Stimulated activated naive CD4-positive, alpha-beta T cell treated with Interleukin-2 at 50 U/mL for 16 hours (primary cell): ENCODE results near the gene SCUBE3.

ENCODE experiments used
- DNase-seq: peaks from one replicate; lab custom pipeline; 2025; lab: John Stamatoyannopoulos, UW

The SCUBE3 gene

DNA sequence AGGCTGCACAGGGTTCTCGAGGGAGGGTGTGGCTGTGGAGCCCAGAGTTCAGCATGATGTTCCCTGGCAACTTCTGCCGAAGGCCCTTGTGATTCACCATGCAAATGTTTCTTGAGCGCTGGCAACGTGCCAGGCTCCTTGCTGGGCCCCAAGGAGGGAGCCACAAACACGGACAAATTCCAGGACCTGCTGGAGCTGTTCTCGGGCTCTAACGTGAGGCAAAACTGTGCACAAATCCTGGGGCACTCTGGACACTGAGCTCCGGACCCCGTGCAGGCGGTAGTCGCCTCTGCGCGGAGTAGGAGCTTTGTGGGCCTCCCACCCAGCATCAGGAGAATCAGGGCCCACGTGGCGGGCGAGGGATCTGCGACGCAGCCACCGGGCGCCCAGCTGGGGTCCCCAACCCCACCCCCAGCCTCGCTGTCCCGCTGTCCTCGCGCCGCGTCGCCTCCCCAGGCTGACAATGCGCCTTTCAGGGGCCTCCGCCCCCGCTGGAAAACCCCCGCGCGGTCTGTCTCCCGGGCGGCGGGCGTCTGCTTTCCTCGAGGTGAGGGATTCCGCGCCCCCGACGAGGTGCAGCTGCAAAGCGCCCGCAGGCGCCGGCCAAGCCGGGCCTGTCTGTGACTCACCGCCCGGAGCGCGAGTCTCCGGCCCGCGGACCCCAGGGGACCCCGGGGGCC is 31.7 kb upstream of the SCUBE3 start:
- no peak for DNase-seq

DNA sequence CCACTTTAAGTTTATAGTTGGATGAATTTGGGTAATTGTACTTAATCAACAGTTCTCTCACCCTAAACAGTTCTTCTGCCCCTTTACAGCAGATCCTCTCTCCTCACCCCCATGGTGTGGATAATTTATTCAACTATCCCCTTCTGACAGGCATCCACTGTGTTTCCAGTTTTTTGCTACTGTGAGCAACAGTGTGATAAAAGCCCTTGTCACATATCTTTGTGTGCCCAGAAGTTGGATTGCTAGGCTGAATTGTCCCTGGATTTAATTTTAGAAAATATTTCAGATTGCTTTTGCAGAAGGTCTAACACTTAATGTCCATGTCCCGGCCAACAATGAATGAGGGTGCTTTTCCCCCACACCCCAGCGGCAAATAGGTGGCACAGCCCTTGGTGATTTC is 30.5 kb upstream of the SCUBE3 start:
- no peak for DNase-seq

DNA sequence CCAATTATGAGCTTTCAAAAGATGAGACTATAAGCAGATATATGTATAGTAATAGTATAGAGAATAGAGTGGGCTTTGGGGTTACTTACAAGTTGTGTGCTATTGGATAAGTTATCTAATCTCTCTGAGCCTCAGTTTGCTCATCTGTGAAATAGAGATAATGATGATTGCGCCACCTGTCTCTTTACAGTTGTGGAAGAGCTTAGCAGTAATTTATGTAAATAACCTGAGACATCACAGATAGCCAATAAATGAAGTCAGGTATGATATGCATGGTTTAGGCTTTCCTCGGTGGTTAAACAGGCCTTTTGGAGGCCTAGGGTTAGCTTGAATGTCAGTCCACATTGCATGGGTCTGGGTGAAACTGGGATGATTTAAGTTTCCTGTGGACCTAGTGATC is 29.8 kb upstream of the SCUBE3 start:
- DNase-seq, result no peak

DNA sequence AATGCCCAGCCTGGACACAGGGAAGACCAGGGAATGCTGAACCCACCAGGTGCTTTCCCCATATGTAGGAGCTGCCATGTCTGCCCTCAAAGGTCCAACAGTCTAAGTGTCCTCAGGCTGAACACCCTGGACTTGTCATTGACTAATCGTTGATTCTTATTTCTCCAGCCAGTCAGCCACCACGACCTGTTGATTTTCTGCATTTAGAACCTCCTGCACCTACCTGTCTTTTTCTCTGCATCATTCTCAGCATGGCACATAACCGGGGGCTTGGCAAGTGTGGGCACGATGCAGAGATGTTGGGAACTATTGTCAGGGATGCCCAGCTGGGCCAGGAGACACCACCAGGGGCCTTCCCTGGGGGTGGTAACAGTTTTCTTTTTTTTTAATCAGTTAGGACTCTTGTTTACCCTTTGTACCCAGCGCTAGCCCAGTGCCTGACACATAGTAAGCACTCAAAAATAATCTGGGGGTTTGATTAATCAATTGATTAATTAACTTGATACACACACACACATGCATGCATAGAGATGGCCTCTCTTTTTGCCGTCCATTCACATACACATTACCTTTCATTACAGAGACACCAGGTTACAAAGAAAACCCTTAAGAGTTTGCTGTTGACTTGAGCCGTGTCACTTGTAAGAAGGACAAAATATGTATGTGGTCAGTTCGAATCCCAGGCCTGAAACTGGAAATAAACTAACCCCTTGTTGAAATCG is 29.0 kb upstream of the SCUBE3 start:
- DNase-seq, result no peak

DNA sequence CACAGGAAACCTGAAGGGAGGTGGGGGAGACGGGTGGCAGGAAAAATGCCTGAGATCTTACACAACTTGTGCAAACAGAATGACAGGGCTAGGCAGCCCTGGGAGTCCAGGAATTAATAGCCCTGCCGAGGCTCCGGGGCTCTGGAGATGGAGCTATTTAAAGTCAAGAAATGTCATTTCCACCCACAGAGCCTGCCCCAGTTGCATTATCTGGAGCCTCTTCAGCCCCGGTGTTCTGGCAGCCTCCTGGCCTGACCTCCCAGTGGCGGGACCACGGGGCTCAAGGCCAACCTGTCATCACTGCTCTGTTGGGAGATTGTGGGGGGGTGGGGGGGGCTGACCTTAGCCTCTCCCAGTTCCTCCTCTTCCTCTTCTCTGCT is 28.5 kb upstream of the SCUBE3 start:
- no peak for DNase-seq

DNA sequence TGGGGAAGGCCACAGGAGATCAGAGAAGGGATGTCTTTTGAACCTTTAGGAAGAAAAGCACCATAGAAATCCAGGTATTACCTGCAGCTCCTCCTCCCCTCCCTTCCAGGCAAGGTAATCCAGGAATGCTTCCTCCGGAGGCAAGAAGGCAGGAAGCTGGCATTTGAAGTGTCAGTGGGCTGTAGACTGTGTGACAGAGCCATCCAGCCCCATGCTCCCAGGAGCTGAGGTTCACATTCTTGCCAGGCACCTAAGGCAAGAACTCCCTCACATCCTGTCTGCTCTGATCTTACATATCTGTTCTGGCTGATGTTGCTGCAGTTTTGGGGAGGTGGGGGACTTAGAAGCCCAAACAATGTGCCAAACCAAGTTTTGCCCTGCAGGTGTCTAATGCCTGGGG is 27.8 kb upstream of the SCUBE3 start:
- DNase-seq, result no peak

DNA sequence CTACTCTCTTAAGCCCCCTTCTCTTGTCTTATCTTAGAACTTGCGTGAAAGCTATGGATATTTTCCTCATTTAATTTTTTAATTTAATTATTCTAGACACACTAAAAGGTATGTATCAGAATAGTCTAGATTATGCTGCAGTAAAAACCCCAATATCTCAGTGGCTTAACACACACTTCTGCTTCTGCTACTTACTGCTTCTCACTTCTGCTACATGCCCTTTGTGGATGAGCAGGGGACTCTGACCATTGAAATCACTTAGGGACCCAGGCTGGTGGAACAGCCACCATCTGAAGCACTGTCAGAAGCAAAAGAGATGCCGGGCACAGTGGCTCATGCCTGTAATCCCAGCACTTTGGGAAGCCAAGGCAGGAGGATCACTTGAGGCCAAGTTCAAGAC is 27.2 kb upstream of the SCUBE3 start:
- no peak for DNase-seq

DNA sequence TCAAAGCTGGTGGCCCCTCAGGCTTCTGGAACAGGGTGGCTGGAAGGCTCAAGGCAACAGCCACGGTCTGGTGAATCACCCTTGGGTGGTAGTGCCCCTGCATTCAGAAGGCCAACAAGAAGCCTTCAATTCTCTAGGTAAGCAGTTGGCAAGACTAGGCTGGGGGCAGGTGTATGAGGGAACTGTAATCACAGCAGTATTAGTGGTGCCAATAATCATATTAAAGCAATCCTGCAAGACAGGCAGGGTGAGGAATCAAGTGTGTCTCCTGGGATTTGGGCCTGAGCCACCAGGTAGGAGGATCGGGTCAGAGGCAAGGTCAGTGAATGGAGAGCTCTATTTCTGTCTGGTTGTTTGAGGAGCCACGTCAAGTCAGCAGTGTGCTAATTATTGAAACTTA is 24.9 kb upstream of the SCUBE3 start:
- no peak for DNase-seq

DNA sequence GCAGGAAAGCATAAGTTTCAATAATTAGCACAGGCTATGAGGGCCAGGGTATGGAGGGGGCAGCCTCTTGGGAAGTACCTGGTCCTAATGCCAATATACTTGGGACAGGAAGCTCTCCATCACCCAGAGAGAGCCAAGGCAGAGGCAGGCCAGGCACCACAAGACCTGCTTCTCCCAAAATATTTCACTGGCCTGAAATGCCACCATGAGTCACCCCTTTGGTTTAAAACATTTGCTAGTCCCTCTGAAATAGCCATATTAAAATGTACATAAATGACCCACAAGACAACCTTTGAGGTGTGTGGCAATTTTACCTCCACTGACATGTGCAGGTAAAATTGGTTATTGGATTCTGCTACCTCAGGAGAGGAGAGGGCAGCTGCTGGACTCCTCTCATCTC is 23.4 kb upstream of the SCUBE3 start:
- DNase-seq, result no peak

DNA sequence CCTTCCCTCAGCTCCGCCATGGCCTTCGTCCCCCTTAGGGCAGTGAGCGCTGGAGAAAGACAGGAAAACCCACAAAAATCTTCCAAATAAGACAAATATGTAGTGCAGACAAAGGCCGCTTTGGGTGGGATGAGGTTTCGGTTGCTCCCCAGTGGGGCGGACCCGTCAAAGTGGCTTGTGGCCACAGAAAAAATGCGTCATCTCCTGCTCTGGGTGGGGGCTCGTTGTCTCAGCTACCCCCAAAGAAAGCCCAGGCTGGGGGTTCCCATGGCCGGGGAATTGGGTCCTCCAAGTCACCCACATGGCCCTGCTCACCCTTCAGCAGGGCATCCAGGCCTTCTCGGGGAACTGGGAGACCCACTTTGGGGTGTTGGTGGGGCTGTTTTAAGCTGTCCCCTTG is 21.9 kb upstream of the SCUBE3 start:
- no peak for DNase-seq

DNA sequence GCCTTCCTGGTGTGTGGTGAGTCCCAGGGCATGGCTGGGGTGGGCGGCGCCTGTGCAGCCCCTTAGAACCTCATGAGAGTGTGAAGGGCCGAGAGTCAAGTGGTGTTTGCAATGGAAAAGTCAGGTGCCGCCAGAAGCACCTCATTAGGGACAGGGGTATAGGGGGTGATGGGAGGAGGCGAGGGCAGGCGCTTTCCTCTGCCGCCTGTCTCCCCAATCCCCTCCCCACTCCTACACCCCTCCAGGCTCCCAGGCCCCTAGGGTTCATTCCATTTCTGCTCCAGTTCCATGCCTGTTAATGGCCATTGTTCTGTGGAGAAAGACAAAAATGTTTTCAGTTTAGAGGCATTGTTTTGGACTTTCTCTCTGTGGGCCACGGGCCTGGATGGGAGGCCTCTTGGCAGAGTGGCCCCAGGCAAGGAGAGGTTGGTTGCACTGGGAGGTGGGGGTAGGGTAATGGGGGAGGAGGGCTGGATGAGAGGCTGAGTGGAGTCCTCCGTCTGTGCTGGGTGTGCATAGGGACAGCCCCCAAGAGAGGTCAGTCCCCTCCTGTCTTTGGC is 21.4 kb upstream of the SCUBE3 start:
- no peak for DNase-seq

DNA sequence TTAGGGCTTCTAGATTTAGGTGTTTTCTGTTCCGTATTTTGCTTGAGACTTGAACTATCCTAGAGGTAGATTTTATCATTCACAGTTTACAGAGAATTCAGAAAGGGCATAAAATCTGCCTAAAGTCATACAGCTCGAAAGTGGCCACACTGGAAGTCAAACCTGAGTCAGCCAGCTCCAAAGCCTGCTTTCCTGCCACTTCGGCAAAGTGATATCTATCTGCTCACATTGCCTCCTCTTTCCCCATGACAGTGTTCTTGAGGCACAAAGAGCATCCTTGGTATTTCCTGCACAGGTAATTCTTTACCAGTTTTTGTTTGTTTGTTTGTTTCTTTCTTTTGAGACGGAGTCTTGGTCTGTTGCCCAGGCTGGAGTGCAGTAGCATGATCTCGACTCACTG is 19.4 kb upstream of the SCUBE3 start:
- no peak for DNase-seq

DNA sequence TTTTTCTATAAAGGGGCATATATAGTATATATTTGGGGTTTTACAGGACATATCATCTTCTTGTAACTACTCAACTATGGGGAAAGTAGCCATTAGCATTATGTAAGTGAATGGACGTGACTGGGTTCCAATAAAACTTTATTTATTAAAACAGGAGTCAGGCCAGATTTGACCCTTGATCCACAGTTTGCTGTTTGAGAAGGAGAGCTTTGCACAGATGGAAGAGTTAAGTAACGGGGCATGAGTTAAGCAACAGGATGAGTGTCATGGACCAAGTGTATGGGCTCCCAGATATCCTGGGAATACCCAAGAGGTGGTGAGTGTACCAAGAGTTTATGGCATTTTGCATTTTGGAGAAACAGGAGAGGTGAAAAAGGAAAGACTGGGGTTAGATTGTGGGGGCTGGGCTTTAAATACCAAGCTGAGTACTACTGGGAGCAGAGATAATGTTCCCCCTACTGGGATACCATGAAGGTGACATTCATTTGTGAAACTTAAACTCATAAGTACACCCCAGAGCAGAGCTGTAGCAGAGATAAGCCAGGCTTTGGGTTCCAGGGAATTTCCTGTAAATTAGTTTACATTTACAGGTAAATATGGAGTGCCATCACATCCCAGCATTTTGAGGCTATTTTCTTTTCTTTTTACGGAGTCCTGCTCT is 18.5 kb upstream of the SCUBE3 start:
- no peak for DNase-seq

DNA sequence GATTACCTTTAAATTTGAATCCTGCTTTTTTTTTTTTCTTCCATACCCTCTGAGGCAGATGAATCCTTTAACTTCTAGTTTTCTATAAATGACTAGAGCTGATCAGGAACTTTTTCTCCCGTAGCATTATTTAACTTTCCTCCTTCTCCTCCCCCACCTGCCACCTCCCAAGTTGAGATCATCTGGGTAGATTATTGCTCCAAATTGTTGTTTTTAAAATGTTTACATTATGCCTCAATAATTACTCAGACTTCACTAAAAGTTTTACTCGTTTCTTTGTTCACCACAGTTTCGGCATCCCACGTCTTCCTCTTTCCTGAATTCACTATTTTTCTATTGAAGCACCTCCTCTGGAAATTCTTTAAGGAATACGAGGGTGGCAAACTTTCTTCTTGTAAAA is 16.6 kb upstream of the SCUBE3 start:
- no peak for DNase-seq

DNA sequence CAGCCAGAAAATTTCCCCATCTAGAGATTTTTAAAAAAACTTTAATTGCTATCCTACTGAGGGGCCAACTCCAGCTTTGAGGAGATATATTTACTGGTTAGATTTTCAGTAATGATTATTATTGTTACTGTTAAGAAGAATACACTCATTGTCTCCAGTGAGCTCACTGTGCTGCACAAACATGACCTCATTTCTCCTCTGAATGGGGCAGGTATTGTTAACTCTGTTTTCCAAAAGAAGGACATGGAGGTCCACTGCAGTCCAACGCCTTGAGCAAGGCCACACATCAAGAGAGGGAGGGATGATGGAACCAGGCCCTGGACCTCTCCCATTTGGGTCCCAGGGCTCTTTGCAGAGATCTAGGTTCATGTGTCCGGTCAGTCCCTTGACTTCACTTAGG is 13.9 kb upstream of the SCUBE3 start:
- DNase-seq, result no peak

DNA sequence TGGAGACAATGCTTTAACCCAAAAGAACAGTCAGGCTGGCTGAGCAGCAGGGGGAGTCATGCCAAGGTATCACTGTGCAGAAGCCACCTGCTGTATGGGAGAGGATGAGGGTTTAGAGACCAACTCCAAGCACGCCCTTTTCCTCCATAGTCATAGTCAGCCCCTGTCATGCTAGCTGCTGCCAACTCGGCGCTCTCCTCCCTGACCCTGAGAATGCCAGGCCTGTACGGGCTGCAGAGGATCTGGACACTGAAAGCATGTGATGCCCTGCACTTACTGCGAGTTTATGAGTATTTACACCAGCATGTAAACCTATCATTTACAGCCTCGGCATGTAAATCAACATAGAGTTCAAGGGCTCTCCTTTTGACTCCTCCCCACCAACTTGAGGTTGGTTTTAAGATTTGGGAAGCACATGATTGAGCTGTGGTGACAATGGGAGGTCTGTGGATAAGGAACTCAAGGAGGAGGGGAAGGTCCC is 11.7 kb upstream of the SCUBE3 start:
- no peak for DNase-seq

DNA sequence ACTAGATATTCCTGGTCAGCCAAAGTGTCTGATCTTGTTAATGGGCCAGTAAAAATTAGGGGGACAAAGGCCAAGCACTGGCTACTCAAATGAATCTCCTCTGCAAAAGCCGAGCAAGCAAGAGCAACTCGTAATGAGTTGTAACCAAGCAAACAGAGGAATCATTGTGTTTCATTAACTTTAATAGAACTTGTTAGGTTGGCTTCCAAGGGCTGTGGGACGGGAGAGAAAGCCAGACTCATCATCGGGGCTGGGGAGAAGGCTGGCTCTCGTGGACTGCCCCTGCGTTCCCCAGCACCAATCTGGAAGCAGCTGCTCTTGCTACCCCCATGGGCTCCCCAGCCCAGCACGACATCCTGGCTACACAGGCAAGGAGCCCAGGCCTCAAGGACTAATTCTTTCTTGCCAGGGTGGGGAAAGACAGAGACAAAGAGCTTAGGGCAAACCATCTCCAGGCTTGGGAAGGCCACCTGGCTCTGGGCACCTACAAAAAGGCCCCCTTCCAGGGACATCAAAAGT is 10.5 kb upstream of the SCUBE3 start:
- no peak for DNase-seq

DNA sequence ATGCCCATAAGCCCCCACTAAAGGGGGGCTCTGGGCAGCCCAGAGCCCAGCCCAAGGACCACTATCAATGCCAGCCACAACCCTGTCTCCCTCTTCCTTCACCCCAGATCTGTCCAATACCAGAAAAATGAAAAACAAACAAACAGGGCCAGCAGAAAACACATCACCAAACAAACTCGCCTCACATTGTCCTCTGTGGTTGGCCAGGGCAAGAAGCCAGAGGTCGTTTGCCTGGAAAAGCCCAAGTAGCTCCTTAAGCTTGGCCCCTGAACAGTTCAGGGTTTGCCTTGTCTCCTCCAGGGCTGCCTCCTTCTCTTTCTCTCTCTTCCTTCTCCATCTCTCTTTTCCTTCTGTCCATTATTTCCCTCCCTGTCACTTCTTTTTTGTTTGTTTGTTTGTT is 10.1 kb upstream of the SCUBE3 start:
- no peak for DNase-seq

DNA sequence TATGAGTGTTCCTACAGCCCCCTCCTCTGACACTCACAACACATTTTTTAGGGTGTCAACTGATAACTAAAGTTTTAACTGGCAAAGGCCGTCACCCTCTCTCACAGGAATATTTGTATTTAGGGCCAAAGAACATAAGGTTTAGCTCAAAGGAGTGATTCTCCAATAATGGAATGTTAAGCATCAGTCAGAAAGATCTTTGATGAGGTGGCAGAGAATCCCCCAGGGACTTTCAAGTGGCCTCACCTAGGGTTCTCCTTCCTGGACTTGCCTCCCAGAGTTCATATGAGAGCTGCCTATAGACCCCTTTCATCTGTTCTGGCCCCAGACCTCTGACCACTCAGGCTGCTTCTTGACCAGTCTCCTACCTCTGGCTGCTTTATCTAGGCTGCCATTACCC is 7.4 kb upstream of the SCUBE3 start:
- DNase-seq, result no peak

DNA sequence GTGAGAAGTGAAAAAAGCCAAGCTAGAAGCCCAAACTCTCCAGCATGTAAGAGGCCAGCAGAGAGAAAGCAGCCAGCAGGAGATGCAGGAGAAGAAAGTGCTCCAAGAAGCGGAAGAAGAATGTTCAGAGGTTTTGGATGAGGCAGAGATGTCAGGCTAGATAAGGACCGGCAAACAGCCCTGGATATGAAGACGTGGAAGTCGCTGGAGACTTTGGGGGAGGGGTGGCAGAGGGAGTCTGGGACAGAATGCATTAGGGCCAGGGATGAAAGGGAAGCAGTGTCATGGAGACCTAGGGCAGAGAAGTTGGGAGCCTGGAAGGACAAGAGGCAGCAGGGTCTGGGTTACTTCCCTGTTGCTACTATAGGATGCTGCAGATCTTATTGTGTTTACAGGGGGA is 5.3 kb upstream of the SCUBE3 start:
- no peak for DNase-seq

DNA sequence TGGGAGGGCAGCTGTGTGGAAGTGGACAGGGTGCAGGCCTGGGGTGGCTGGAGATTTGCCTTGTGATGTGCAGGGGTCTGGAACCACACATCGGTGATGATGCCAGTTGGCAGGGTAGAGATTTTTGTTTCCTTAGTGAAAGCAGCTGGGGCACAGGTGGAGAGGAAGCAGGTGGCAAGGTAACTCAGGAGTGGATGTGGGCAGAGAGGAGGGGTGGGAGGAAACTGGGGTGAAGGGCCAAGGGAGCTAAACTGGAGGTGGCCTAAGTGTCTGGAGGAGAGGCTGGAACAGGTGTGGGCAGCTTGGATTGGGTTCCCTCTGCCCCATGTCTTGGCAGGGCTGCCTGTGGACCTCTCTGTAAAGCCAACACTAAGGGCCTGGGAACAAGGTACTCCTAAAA is 4.7 kb upstream of the SCUBE3 start:
- DNase-seq, result no peak

DNA sequence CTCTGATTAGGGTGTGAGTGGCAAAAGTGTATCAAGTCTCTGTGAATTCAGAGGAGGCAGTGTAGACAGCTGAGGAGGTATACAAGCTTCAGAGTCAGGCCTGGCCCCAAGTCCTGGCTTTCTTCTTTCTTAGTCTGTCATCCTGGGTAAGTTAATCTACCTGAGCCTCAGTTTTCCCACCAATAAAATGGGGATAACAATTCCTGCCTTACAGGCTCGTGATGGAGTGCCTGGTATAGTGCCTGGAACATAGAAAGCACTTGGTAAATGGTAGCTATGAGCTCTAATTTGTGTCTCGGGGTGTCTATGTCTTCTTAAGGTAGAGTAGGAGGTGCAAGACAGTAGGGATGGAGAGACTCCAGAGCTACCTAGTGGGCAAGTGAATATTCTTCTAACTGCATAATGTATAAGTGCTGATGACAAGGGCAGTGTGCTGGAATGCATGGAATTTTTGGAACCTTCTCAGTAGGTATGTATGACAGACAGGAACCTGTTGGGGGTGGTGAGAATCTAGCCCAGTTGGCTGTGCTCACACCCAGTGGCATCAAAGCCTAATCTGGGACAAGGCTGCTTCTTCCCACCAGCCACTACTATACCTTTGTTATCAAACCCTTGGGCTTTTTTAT is 4.0 kb upstream of the SCUBE3 start:
- DNase-seq, result no peak
